Effector memory CD4-positive, alpha-beta T cell (primary cell): ENCODE results near the gene HPS3.
"Not testable (repeated sequence)": the region's sequence is repeated elsewhere in the genome, so short reads cannot be mapped to it uniquely, and the experiment has no call there.

Experiments used
- DNase-seq, 3 donors: peaks; one replicate each; pipeline ENCODE4 v3.0.0-alpha.2; 2020
- H3K27ac ChIP-seq: 2 replicates; pipeline ENCODE4 v1.7.0; 2013; ENCODE audit warnings: mild to moderate bottlenecking, low read length, moderate library complexity; ENCODE audit not compliant: insufficient read depth, poor library complexity, severe bottlenecking
- H3K27me3 ChIP-seq: replicated peaks from 2 replicates; pipeline ENCODE4 v1.7.0; 2013; ENCODE audit warnings: mild to moderate bottlenecking, low read length; ENCODE audit not compliant: insufficient read depth, control insufficient read depth, poor library complexity, severe bottlenecking
- H3K36me3 ChIP-seq: 2 replicates; pipeline ENCODE4 v1.7.0; 2013; ENCODE audit warnings: mild to moderate bottlenecking, low read length, moderate library complexity; ENCODE audit not compliant: control insufficient read depth, insufficient read depth
- H3K4me1 ChIP-seq: 2 replicates; pipeline ENCODE4 v1.7.0; 2013; ENCODE audit warnings: low read length, mild to moderate bottlenecking; ENCODE audit not compliant: control insufficient read depth, insufficient read depth, poor library complexity, severe bottlenecking
- H3K4me3 ChIP-seq: 2 replicates; pipeline ENCODE4 v1.7.0; 2013; ENCODE audit warnings: low read length, low read depth, mild to moderate bottlenecking; ENCODE audit not compliant: insufficient read depth, poor library complexity, severe bottlenecking
- H3K9me3 ChIP-seq: 2 replicates; pipeline ENCODE4 v1.7.0; 2013; ENCODE audit warnings: mild to moderate bottlenecking, low read length, moderate library complexity; ENCODE audit not compliant: control insufficient read depth

The HPS3 gene

GRCh38 chr3:149090907-149091306, 38.5 kb upstream of the HPS3 start:
- DNase-seq, result no peak
- no peak overlapping the region for H3K27ac ChIP-seq
- no peaks in the 10 kb centered on the region for H3K36me3 ChIP-seq
- H3K27me3 ChIP-seq, result no peaks in the 10 kb centered on the region
- no peak overlapping the region for H3K4me3 ChIP-seq
- no peaks in the 10 kb centered on the region for H3K4me1 ChIP-seq
- no peaks in the 10 kb centered on the region for H3K9me3 ChIP-seq

GRCh38 chr3:149091983-149092382, 37.5 kb upstream of the HPS3 start:
- no peaks in the 10 kb centered on the region for H3K4me1 ChIP-seq
- H3K36me3 ChIP-seq, result no peaks in the 10 kb centered on the region
- DNase-seq, result no peak
- H3K4me3 ChIP-seq, result no peak overlapping the region
- no peaks in the 10 kb centered on the region for H3K27me3 ChIP-seq
- H3K9me3 ChIP-seq, result no peaks in the 10 kb centered on the region
- H3K27ac ChIP-seq, result no peak overlapping the region

GRCh38 chr3:149095487-149095886, 34.0 kb upstream of the HPS3 start:
- no peaks in the 10 kb centered on the region for H3K4me1 ChIP-seq
- no peaks in the 10 kb centered on the region for H3K27me3 ChIP-seq
- H3K27ac ChIP-seq, result no peak overlapping the region
- no peaks in the 10 kb centered on the region for H3K9me3 ChIP-seq
- DNase-seq, result no peak
- no peaks in the 10 kb centered on the region for H3K36me3 ChIP-seq
- no peak overlapping the region for H3K4me3 ChIP-seq

- H3K4me1 ChIP-seq, H3K9me3 ChIP-seq, H3K4me3 ChIP-seq, H3K27ac ChIP-seq, DNase-seq, H3K36me3 ChIP-seq, H3K27me3 ChIP-seq: not testable (repeated sequence)
Measured at GRCh38 chr3:149097987-149098386, 31.5 kb upstream of the HPS3 start.

- Histone ChIP-seq H3K27me3 (no peaks in the 10 kb centered on the region), H3K4me1 (no peaks in the 10 kb centered on the region), H3K36me3 (no peaks in the 10 kb centered on the region), H3K27ac (no peak overlapping the region), H3K9me3 (no peaks in the 10 kb centered on the region), H3K4me3 (no peak overlapping the region)
- DNase-seq, result no peak
Measured at GRCh38 chr3:149101154-149101553, 28.3 kb upstream of the HPS3 start.

GRCh38 chr3:149101641-149102040, 27.8 kb upstream of the HPS3 start:
- no peak for DNase-seq
- H3K36me3 ChIP-seq, result no peaks in the 10 kb centered on the region
- no peaks in the 10 kb centered on the region for H3K9me3 ChIP-seq

GRCh38 chr3:149104484-149104883, 25.0 kb upstream of the HPS3 start:
- DNase-seq, result no peak
- Histone ChIP-seq H3K27me3 (no peaks in the 10 kb centered on the region), H3K36me3 (no peaks in the 10 kb centered on the region), H3K9me3 (no peaks in the 10 kb centered on the region), H3K4me1 (no peaks in the 10 kb centered on the region), H3K4me3 (no peak overlapping the region), H3K27ac (no peak overlapping the region)

More at GRCh38 chr3:149101641-149102040, 27.8 kb upstream of the HPS3 start:
- Histone ChIP-seq H3K4me3 (no peak overlapping the region), H3K27ac (no peak overlapping the region), H3K27me3 (no peaks in the 10 kb centered on the region), H3K4me1 (no peaks in the 10 kb centered on the region)

- Histone ChIP-seq H3K36me3 (no peaks in the 10 kb centered on the region), H3K9me3 (no peaks in the 10 kb centered on the region), H3K27ac (no peak overlapping the region), H3K4me3 (no peak overlapping the region), H3K4me1 (no peaks in the 10 kb centered on the region), H3K27me3 (no peaks in the 10 kb centered on the region)
- DNase-seq, result no peak
Measured at GRCh38 chr3:149114458-149114857, 15.0 kb upstream of the HPS3 start.

GRCh38 chr3:149115114-149115513, 14.3 kb upstream of the HPS3 start:
- no peak overlapping the region for H3K4me3 ChIP-seq
- no peak for DNase-seq
- no peaks in the 10 kb centered on the region for H3K36me3 ChIP-seq
- H3K27me3 ChIP-seq, result no peaks in the 10 kb centered on the region
- H3K4me1 ChIP-seq, result no peaks in the 10 kb centered on the region
- no peak overlapping the region for H3K27ac ChIP-seq
- H3K9me3 ChIP-seq, result no peaks in the 10 kb centered on the region

GRCh38 chr3:149118724-149119123, 10.7 kb upstream of the HPS3 start:
- H3K27ac ChIP-seq, result no peak overlapping the region
- H3K27me3 ChIP-seq, result no peaks in the 10 kb centered on the region
- H3K9me3 ChIP-seq, result no peaks in the 10 kb centered on the region
- H3K4me1 ChIP-seq, result no peaks in the 10 kb centered on the region
- H3K4me3 ChIP-seq, result no peak overlapping the region
- H3K36me3 ChIP-seq, result no peaks in the 10 kb centered on the region
- no peak for DNase-seq

- Histone ChIP-seq H3K27me3 (no peaks in the 10 kb centered on the region), H3K27ac (no peak overlapping the region), H3K36me3 (no peaks in the 10 kb centered on the region), H3K4me1 (no peaks in the 10 kb centered on the region), H3K9me3 (no peaks in the 10 kb centered on the region), H3K4me3 (no peak overlapping the region)
- DNase-seq, result no peak
Measured at GRCh38 chr3:149119466-149119865, 10.0 kb upstream of the HPS3 start.
